ENCODE results near the gene SCLY. TPM values are rescaled to one million over a fixed set of nuclear protein-coding genes. Genes with fewer than 3 reads are reported as not detected.

Gene SCLY
- total and polyA plus RNA-seq, 2 donors (not counting 1 experiment from before 2014, with no cell fraction given) = 16.4 to 42.4 TPM

DNA sequence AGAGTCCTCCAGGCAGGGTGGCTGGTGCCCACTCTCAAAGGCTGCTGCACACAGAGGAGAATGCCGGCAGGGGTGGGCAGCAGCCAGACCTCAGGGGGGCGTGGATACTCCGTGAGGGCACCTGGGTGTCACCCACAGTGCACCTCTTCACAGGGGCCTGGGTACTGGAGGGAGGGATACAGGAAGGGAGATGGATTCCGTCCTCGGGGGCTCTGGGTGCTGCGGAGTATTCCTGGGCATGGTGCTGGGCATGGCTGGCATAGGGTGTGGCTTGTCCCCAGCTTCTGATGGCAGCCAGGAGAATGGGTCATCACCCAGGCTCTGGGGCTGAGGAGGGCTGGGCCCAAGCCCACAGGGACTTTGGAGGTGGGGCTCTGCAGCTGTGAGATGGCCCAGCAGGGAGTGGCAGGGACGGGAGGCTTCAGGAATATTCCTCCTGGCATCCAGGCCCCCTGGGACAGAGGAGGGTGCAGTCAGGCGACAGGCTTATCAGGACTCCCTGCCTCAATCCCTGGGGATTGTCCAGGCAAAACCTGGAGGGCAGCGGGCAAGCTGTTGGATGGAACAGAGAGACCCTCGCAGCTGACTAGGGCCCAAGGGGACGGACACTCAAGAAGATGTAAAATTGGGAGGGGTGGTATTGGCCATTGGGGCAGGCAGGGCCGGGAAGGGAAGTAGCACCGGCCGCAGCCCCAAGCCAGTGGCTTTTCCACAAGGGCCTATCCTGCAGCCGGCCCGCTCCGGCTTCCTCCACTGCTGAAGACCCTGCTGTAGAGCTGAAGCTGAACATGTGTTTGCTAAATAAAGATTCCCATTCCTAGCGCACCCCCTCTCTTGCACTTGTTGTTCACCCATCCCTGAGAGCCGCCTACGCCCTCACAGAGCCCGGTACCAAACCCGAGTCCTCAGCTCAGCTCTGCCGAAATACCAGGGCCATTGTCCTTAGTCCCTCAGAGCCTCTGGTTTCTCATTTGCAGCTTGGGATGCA lies 72.0 kb downstream of the SCLY start:
- DNase-seq = no peak
- H4K20me1 ChIP-seq (ENCODE audit: control insufficient read depth, insufficient read depth, low read length, poor library complexity, severe bottlenecking) = no peaks in the 10 kb centered on the region
- H3K36me3 ChIP-seq (replicated peaks in 1 of 2; ENCODE audit: control extremely low read depth in 1 of 2, control insufficient read depth in 1 of 2, extremely low read depth in 1 of 2, insufficient read depth in 2 of 2, low read length in 1 of 2) = no peaks in the 10 kb centered on the region
- H3K79me2 ChIP-seq (ENCODE audit: control insufficient read depth, insufficient read depth, low read length) = no peaks in the 10 kb centered on the region
- 94% methylated on average over 23 of the region's 23 CpGs for WGBS (ENCODE audit: insufficient coverage)
- H3K4me2 ChIP-seq (replicated peaks; ENCODE audit: low read depth, low read length, poor library complexity, severe bottlenecking) = no peak overlapping the region
- no peak overlapping the region for H2AFZ ChIP-seq (ENCODE audit: insufficient read depth, low read depth, low read length, poor library complexity, severe bottlenecking)
- no peaks in the 10 kb centered on the region for H3K27me3 Mint-ChIP-seq
- no peak overlapping the region for H3K9ac ChIP-seq (ENCODE audit: low read length)
- ChIA-PET POLR2A (no interaction called here), CTCF (no interaction called here)
- intact Hi-C loops (cut with micrococcal nuclease) = no loop called here
- H3K4me1 Mint-ChIP-seq = no peaks in the 10 kb centered on the region
- H3K9me3 Mint-ChIP-seq (ENCODE audit: insufficient read depth) = no peaks in the 10 kb centered on the region
- ATAC-seq (ENCODE audit: low read depth) = no peak
- no peak for TF ChIP-seq EZH2 (IDR thresholded peaks at IDR 0.05; ENCODE audit: borderline replicate concordance, insufficient read depth, low read depth, low read length, poor library complexity, severe bottlenecking)
- TF ChIP-seq, protein P1, sequence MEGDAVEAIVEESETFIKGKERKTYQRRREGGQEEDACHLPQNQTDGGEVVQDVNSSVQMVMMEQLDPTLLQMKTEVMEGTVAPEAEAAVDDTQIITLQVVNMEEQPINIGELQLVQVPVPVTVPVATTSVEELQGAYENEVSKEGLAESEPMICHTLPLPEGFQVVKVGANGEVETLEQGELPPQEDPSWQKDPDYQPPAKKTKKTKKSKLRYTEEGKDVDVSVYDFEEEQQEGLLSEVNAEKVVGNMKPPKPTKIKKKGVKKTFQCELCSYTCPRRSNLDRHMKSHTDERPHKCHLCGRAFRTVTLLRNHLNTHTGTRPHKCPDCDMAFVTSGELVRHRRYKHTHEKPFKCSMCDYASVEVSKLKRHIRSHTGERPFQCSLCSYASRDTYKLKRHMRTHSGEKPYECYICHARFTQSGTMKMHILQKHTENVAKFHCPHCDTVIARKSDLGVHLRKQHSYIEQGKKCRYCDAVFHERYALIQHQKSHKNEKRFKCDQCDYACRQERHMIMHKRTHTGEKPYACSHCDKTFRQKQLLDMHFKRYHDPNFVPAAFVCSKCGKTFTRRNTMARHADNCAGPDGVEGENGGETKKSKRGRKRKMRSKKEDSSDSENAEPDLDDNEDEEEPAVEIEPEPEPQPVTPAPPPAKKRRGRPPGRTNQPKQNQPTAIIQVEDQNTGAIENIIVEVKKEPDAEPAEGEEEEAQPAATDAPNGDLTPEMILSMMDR (IDR thresholded peaks at IDR 0.05) = no peak
- no peaks in the 10 kb centered on the region for H3K9me3 ChIP-seq (ENCODE audit: control extremely low read depth in 1 of 3, control insufficient read depth in 2 of 3, insufficient read depth in 1 of 3, low read length in 2 of 3)
- H3K4me3 Mint-ChIP-seq = no peak overlapping the region
- no peak overlapping the region for H3K4me3 ChIP-seq (ENCODE audit: control extremely low read depth in 1 of 5, extremely low read depth in 1 of 5, insufficient read depth in 1 of 5, low read depth in 2 of 5, low read length in 4 of 5)
- no peak overlapping the region for H3K27ac ChIP-seq (ENCODE audit: low read length in 2 of 2)
- H3K27ac Mint-ChIP-seq = no peak overlapping the region
- H3K27me3 ChIP-seq (replicated peaks in 1 of 4; ENCODE audit: control extremely low read depth in 1 of 4, control insufficient read depth in 3 of 4, insufficient read depth in 4 of 4, low read length in 3 of 4) = no peaks in the 10 kb centered on the region
- no peaks in the 10 kb centered on the region for H3K4me1 ChIP-seq (ENCODE audit: control insufficient read depth in 2 of 2, insufficient read depth in 2 of 2, low read length in 2 of 2)
